Body of pancreas (tissue), 4 donors: ENCODE measurements around the gene GMPPB.
"Not testable (repeated sequence)": the region's sequence is repeated elsewhere in the genome, so short reads cannot be mapped to it uniquely, and the experiment has no call there.

Experiments
- CTCF ChIP-seq, 7 experiments: fragments of 450-650 bp in 4 of 7; fragments of 200-600 bp in 3 of 7; sonication (generic) in 3 of 7; IDR thresholded peaks; one replicate each; pipeline ENCODE4 v1.5.1; 2016 to 2019; ENCODE audit warnings: antibody characterized with exemption in 7 of 7
- POLR2A ChIP-seq, 3 donors: fragments of 450-650 bp; IDR thresholded peaks; one replicate each; pipeline ENCODE4 v1.6.1; 2016; ENCODE audit warnings: antibody characterized with exemption in 3 of 3, mild to moderate bottlenecking in 2 of 3

- not testable (repeated sequence) for TF ChIP-seq CTCF, POLR2A (IDR thresholded peaks at IDR 0.05)
Measured at GRCh38 chr3:49686346-49686745, 37.4 kb downstream of the GMPPB start.
